GM12878 (cell line): ENCODE measurements around the gene LRRC27.

Experiments
- CHD1 ChIP-seq: IDR thresholded peaks from 2 replicates; pipeline ENCODE4 v1.6.1; 2012; ENCODE audit warnings: low read depth, low read length, improper control_type of control experiment
- CTCF ChIP-seq, 3 experiments: IDR thresholded peaks in 2 of 3; conservative IDR thresholded peaks in 1 of 3; 2 replicates each; pipeline ENCODE4 v1.5.1; 2011; ENCODE audit warnings: low read depth in 3 of 3, low read length in 3 of 3, mild to moderate bottlenecking in 3 of 3, control low read depth in 2 of 3, moderate library complexity in 2 of 3, inconsistent platforms in 1 of 3, mixed read lengths in 1 of 3; ENCODE audit not compliant: control insufficient read depth in 2 of 3, insufficient read depth in 1 of 3; ENCODE audit errors: extremely low read depth in 1 of 3
- EZH2 ChIP-seq: IDR thresholded peaks from 2 replicates; pipeline ENCODE4 v1.6.1; 2012; ENCODE audit warnings: low read depth, mild to moderate bottlenecking, control low read depth, inconsistent platforms, low read length, borderline replicate concordance; ENCODE audit not compliant: control insufficient read depth
- MXI1 ChIP-seq: fragments of 150-350 bp; IDR thresholded peaks from 2 replicates; pipeline ENCODE4 v1.6.1; 2011; ENCODE audit warnings: low read depth, mild to moderate bottlenecking, inconsistent platforms, low read length, improper control_type of control experiment
- POLR2A ChIP-seq: IDR thresholded peaks from 2 replicates; pipeline ENCODE4 v1.6.1; 2011; ENCODE audit warnings: low read depth, mild to moderate bottlenecking, low read length
- SIN3A ChIP-seq: IDR thresholded peaks from 2 replicates; pipeline ENCODE4 v1.6.1; 2012; ENCODE audit warnings: low read depth, low read length, improper control_type of control experiment
- TCF12 ChIP-seq: IDR thresholded peaks from 2 replicates; pipeline ENCODE4 v1.6.1; 2011; ENCODE audit warnings: low read depth, mild to moderate bottlenecking, low read length
- YY1 ChIP-seq: IDR thresholded peaks from 2 replicates; pipeline ENCODE4 v1.6.1; 2011; ENCODE audit warnings: low read depth, mild to moderate bottlenecking, low read length
- ZSCAN29 ChIP-seq: fragments of 450-650 bp; IDR thresholded peaks from 2 replicates; pipeline ENCODE4 v1.6.1; 2017; ENCODE audit warnings: mild to moderate bottlenecking, moderate library complexity

GRCh38 chr10:132387764-132388210 lies 55.8 kb downstream of the LRRC27 start:
- 0 out of 2 replicates have a peak, but pooled peaks have one; percentile 17 for TF ChIP-seq YY1
- no peak for TF ChIP-seq SIN3A
- 0 out of 2 replicates have a peak, but pooled peaks have one; percentile 17 for TF ChIP-seq TCF12
- no peak for TF ChIP-seq CHD1
- TF ChIP-seq EZH2, result no peak
- no peak for TF ChIP-seq POLR2A
- no peak for TF ChIP-seq ZSCAN29
- no peak for TF ChIP-seq MXI1
- peak; percentile 47 to 65 (median 61); a peak in 5 of 6 replicates for TF ChIP-seq CTCF (IDR thresholded peaks at IDR 0.05 in 2 of 3, conservative IDR thresholded peaks at IDR 0.05 in 1 of 3; ENCODE audit: control insufficient read depth in 2 of 3, extremely low read depth in 1 of 3, insufficient read depth in 1 of 3, low read depth in 3 of 3, low read length in 3 of 3)
